GM12878 (cell line): ENCODE results near the gene SCN11A.

Experiments used
- CTCF ChIP-seq, 3 experiments: IDR thresholded peaks in 2 of 3; conservative IDR thresholded peaks in 1 of 3; 2 replicates each; pipeline ENCODE4 v1.5.1; 2011; ENCODE audit warnings: low read depth in 3 of 3, low read length in 3 of 3, mild to moderate bottlenecking in 3 of 3, control low read depth in 2 of 3, moderate library complexity in 2 of 3, inconsistent platforms in 1 of 3, mixed read lengths in 1 of 3; ENCODE audit not compliant: control insufficient read depth in 2 of 3, insufficient read depth in 1 of 3; ENCODE audit errors: extremely low read depth in 1 of 3
- MYC ChIP-seq: IDR thresholded peaks from 2 replicates; pipeline ENCODE4 v1.6.1; 2011; ENCODE audit warnings: mild to moderate bottlenecking, low read length, moderate library complexity, inconsistent platforms; ENCODE audit not compliant: insufficient read depth, insufficient replicate concordance, insufficient read length, severe bottlenecking
- POU2F2 ChIP-seq: IDR thresholded peaks from 3 replicates; pipeline ENCODE4 v1.6.1; 2011; ENCODE audit warnings: low read depth, mild to moderate bottlenecking, low read length, borderline replicate concordance
- REST ChIP-seq: IDR thresholded peaks from 2 replicates; pipeline ENCODE4 v1.6.1; 2012; ENCODE audit warnings: mild to moderate bottlenecking, low read depth, low read length
- SMAD5 ChIP-seq: IDR thresholded peaks from 2 replicates; pipeline ENCODE4 v1.6.1; 2016; ENCODE audit warnings: antibody characterized with exemption, low read depth
- STAT3 ChIP-seq: IDR thresholded peaks from 2 replicates; pipeline ENCODE4 v1.6.1; 2011; ENCODE audit warnings: low read depth, low read length, improper control_type of control experiment

- no peak for TF ChIP-seq POU2F2
- no peak for TF ChIP-seq STAT3
- TF ChIP-seq MYC, result no peak
- TF ChIP-seq REST, result no peak
- no peak for TF ChIP-seq SMAD5
- no peak for TF ChIP-seq CTCF (IDR thresholded peaks at IDR 0.05 in 2 of 3, conservative IDR thresholded peaks at IDR 0.05 in 1 of 3; ENCODE audit: control insufficient read depth in 2 of 3, extremely low read depth in 1 of 3, insufficient read depth in 1 of 3, low read depth in 3 of 3, low read length in 3 of 3)
Measured at GRCh38 chr3:39053696-39054095, 2.0 kb upstream of the SCN11A start.
